ENCODE measurements around the gene ZCCHC24. TPM values are rescaled to one million over a fixed set of nuclear protein-coding genes. Genes with fewer than 3 reads are reported as not detected.

Gene ZCCHC24
- total RNA-seq, 2 experiments from 2014 or later: 0.98 to 2.2 TPM

DNA sequence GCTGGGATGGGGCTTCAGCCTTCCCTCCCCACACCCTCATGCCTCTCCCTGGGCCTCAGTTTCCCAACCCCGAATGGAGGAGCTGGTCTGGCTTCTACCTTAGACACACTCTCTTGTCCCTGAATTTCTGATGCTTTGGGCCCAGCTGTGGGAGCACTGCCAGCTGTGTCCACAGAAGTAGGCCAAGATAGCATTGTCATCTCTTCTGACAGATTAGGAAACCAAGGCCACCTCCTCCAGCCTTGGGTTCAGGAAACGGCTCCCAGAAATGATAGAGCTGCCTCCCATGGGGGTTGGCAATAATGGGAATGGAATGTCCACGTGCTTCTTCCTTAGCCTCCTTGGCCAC is 96.8 kb downstream of the ZCCHC24 start:
- H3K27ac ChIP-seq (ENCODE audit: low read depth, low read length, poor library complexity, severe bottlenecking): peak overlapping the region; percentile 78
- TF ChIP-seq EZH2phosphoT487 (IDR thresholded peaks at IDR 0.05; ENCODE audit: borderline replicate concordance, low read depth, low read length): no peak
- TF ChIP-seq, protein P1, sequence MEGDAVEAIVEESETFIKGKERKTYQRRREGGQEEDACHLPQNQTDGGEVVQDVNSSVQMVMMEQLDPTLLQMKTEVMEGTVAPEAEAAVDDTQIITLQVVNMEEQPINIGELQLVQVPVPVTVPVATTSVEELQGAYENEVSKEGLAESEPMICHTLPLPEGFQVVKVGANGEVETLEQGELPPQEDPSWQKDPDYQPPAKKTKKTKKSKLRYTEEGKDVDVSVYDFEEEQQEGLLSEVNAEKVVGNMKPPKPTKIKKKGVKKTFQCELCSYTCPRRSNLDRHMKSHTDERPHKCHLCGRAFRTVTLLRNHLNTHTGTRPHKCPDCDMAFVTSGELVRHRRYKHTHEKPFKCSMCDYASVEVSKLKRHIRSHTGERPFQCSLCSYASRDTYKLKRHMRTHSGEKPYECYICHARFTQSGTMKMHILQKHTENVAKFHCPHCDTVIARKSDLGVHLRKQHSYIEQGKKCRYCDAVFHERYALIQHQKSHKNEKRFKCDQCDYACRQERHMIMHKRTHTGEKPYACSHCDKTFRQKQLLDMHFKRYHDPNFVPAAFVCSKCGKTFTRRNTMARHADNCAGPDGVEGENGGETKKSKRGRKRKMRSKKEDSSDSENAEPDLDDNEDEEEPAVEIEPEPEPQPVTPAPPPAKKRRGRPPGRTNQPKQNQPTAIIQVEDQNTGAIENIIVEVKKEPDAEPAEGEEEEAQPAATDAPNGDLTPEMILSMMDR (conservative IDR thresholded peaks at IDR 0.05; ENCODE audit: low read length): no peak
- H3K36me3 ChIP-seq (ENCODE audit: insufficient read depth, low read length): peaks cover 55% of the 10 kb centered on the region
- H3K4me2 ChIP-seq (ENCODE audit: low read length): peak overlapping the region; percentile 80
- H2AFZ ChIP-seq (ENCODE audit: low read length): no peak overlapping the region
- no peaks in the 10 kb centered on the region for H3K9me2 ChIP-seq (ENCODE audit: insufficient read depth, low read length)
- peak overlapping the region; percentile 96 for H3K4me3 ChIP-seq (ENCODE audit: low read depth, low read length, poor library complexity, severe bottlenecking)
- DNase-seq (ENCODE audit: low spot score): no peak
- peaks cover 30% of the 10 kb centered on the region for H3K4me1 ChIP-seq (ENCODE audit: insufficient read depth, low read length, poor library complexity, severe bottlenecking)
- POLR2A ChIA-PET: interaction anchor here (1.1 to 1.3 kb wide), 2 partner anchors 26 to 99 kb away, joined by 3 read pairs; no protein-coding TSS in a partner anchor
- H4K20me1 ChIP-seq (ENCODE audit: insufficient read depth, low read length): peaks cover 13% of the 10 kb centered on the region
- CTCF ChIA-PET (ENCODE audit: unreplicated experiment): interaction anchor here (0.6 kb wide), 1 partner anchor 100 kb away, joined by 3 read pairs; no protein-coding TSS in a partner anchor
- intact Hi-C loops (cut with micrococcal nuclease; ENCODE audit: unreplicated experiment): no loop called here
- peaks cover 25% of the 10 kb centered on the region for H3K79me2 ChIP-seq (ENCODE audit: insufficient read depth, low read depth, low read length)
- no peaks in the 10 kb centered on the region for H3K9me3 ChIP-seq (ENCODE audit: low read length)
- BruUV-seq (replicated peaks): no TSS peak

DNA sequence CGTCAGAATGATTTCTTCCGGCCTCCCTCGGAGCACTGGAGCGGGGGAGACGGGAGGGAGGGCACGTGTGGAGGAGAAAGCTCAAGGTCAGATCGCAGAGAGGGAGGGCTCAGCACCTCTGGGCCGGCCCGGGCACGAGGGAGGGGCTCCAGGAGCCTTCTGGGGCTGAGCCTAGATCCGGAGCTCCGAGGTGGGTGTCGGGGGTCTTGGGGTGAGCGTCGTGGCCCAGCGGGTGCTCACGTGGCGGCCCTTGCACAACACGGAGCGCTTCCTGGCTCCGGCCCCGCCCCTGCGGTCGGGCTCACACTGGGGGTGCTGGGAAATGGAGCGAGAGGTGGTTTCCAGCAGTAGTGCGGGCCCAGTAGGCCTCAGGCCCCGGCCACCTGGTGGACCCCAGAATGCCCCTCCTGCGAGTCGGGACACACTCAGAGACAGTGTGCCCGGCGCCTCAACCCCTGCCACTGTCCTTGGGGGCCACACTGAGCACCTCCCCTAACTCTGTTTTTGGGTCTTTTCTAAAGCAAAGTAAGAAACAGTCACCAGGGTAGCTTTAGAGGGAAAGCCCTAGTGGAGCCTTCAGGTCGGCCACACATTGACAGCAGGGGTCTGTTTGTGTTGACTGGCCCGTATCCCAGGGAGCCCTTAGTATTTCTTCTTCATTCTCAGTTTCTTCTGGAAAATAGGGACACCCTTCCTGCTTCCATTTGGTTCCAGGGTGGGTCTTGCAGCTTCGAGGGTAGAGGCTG is 97.4 kb downstream of the ZCCHC24 start:
- peaks cover 30% of the 10 kb centered on the region for H3K4me1 ChIP-seq (ENCODE audit: insufficient read depth, low read length, poor library complexity, severe bottlenecking)
- H2AFZ ChIP-seq (ENCODE audit: low read length): peak overlapping the region; percentile 48; the same call in 1 of the 2 replicates
- BruUV-seq (replicated peaks): no TSS peak
- no peak for TF ChIP-seq EZH2phosphoT487 (IDR thresholded peaks at IDR 0.05; ENCODE audit: borderline replicate concordance, low read depth, low read length)
- TF ChIP-seq, protein P1 (conservative IDR thresholded peaks at IDR 0.05; ENCODE audit: low read length): no peak
- H3K79me2 ChIP-seq (ENCODE audit: insufficient read depth, low read depth, low read length): peaks cover 25% of the 10 kb centered on the region
- H4K20me1 ChIP-seq (ENCODE audit: insufficient read depth, low read length): peaks cover 13% of the 10 kb centered on the region
- peak overlapping the region; percentile 78 for H3K27ac ChIP-seq (ENCODE audit: low read depth, low read length, poor library complexity, severe bottlenecking)
- H3K4me2 ChIP-seq (ENCODE audit: low read length): peak overlapping the region; percentile 80
- CTCF ChIA-PET (ENCODE audit: unreplicated experiment): interaction anchor here (0.6 kb wide), 1 partner anchor 135 kb away, joined by 3 read pairs; no protein-coding TSS in a partner anchor
- peak overlapping the region; percentile 96 for H3K4me3 ChIP-seq (ENCODE audit: low read depth, low read length, poor library complexity, severe bottlenecking)
- H3K9me3 ChIP-seq (ENCODE audit: low read length): no peaks in the 10 kb centered on the region
- intact Hi-C loops (cut with micrococcal nuclease; ENCODE audit: unreplicated experiment): loop anchor here (2.0 kb wide), 1 partner anchor 99 kb away; no protein-coding TSS in a partner anchor
- no peaks in the 10 kb centered on the region for H3K9me2 ChIP-seq (ENCODE audit: insufficient read depth, low read length)
- POLR2A ChIA-PET: interaction anchor here (0.9 to 1.3 kb wide), 4 partner anchors 27 to 107 kb away, joined by 3 read pairs; no protein-coding TSS in a partner anchor
- peak; percentile 80 for DNase-seq (ENCODE audit: low spot score)
- H3K36me3 ChIP-seq (ENCODE audit: insufficient read depth, low read length): peaks cover 50% of the 10 kb centered on the region

All from OCI-LY7 (cell line).